Mucosa of gallbladder (tissue), 1 donor: ENCODE data around the gene LMCD1. TPM values are rescaled to one million over a fixed set of nuclear protein-coding genes. Genes with fewer than 3 reads are reported as not detected.

ENCODE experiments used
- DNase-seq: peaks from one replicate; pipeline ENCODE4 v3.0.0-alpha.2; 2020; ENCODE audit warnings: low spot score
- total RNA-seq: library from RNA; stranded (reverse); gene quantifications from one replicate; pipeline ENCODE4 v1.2.1, GENCODE V29; 2021
- donor health status: DM: no; HTN: no; CAD: no.

The LMCD1 gene
- total RNA-seq, 1 donor from 2014 or later = 77.9 TPM

DNA sequence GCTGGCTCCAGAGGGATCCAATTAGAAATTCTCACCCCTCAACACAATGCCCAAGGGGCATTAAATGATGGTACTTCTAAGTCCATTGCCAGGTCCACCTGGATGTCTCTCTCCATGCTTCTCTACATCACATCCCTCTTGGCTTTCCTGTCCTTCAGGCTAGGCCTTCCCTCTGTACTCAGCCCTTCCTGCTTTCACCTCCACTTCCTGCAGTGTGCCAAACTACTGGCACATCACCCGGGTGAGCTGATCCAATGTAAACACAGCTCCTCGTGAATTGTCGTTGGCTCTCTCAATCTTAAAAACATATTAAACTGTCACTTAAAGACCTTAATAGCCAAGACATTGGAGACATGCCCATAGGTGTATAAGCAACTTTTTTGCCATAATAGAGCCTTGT lies 4.0 kb downstream of the LMCD1 start:
- DNase-seq = peak; percentile 66

DNA sequence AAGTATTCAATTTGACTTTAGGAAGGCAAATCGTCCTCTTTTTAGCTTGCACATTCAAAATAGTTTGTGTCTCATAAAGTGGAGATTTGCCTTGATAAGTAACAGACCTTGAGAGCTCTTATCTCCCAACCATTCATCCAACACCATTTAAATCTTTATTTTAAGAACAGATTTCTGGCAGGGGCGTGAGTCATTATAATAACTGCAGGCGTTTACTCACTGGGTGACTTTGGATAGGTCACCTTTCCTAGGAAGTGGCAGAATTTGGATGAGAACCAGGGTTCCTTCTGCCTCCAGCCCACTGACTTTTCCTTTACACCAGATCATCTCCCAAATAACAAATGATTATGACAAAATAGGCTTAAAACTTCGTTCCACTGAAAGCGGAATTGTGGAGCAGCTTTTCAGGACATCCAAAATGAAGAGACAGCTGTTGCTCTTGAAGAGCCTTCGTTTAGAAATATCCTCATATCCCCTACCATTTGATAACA lies 5.0 kb downstream of the LMCD1 start:
- no peak for DNase-seq

DNA sequence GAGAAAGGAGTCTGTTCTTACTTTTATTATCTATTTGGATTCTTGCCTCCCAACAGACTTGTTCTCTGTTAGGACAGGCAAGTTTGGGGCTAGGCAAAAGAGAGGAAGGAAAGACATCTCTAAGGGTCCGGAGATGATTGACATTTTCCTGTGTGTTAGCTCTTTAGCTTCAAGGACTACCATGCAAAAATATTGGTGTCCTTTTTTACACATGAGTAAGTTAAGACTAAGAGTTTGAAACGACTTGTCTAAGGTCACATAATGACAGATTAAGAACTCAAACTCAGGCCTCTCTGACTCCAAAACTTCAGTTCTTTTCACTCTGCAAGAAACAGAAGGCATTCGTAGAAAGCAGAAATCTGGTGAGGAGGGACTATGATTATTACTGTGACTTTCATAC lies 5.9 kb downstream of the LMCD1 start:
- DNase-seq = no peak

DNA sequence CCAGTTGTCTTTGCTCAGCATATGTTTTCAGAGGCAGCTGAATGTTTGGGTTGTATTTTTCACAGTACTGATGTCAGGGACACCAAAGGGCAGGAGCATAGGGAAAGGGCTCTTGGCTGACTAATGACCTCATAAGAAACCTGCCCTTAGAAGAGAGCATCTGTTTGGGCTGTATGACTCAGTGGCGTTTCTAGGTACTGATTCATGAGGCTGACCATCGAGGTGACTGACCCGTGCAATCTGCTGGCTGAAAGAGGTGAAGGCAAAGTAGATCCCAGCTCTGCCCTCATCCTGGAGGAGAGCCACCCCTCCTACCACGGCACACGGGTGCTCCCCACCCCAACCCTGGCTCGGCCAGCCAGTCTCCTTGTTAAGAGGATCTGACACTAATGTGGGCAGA lies 8.3 kb downstream of the LMCD1 start:
- DNase-seq = no peak

DNA sequence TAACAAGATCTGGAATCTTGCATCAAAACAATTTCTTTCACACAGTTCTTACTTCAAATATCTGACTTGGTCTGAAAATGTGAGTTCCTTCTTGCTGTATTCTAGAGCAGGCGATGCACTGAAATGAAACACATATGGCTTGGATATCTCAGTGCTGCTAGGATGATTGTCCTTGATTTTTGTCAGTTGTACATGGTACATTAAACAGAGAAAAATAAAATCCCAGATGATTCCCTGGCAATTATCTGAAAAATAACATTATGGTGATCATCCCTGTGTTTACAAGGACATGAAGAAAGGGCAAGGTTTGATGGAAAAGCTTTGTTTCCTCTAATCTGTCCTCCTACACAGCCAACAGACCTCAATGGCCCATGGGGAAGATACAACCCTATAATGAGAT lies 10.6 kb downstream of the LMCD1 start:
- DNase-seq = no peak

DNA sequence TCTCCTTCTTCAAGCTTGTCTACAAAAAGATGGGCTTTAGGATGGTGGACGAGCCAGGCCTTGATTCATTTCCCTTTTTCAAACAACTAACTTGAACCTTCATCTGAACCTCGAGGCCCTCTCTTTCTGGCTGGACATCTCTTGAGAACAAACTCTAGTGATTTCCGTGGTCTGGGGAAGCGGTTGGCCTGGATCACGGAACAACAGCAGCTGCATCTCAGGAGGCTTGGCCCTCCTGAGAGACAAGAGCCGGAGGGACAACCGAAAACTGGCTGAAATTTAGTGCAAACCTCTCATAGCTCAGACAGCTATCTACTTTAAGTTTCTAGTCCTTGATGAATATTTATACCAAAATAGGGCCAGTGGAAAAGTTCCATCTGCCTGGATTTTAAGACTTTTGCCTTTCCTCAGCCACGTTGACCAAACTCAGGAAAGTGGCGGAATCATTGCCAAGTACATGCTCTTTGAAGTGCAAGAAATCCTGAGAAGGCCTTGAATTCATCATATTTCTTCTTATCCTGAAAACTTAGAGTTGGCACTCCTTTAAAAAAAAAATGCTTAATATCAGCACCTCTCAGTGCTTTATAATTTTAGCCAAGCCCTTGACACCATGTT lies 14.5 kb downstream of the LMCD1 start:
- no peak for DNase-seq

DNA sequence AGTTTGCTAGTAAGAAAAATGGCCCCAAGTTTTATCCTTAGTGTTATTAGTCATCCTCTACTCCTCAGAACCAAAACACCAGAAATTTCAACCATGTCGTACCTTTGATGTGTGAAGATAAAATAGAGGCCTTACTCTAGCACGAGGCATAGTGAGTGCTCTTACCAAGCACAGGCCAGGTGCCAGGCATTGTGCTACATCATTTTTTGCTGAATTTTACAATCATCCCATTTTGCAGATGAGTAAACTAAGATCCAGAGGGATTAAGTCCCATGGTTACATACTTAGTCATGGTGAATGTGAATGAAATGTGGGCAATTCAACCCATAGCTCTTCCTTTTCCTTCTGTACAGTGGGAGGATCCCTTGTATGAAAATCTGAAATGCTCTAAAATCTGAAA lies 15.2 kb downstream of the LMCD1 start:
- DNase-seq = no peak

DNA sequence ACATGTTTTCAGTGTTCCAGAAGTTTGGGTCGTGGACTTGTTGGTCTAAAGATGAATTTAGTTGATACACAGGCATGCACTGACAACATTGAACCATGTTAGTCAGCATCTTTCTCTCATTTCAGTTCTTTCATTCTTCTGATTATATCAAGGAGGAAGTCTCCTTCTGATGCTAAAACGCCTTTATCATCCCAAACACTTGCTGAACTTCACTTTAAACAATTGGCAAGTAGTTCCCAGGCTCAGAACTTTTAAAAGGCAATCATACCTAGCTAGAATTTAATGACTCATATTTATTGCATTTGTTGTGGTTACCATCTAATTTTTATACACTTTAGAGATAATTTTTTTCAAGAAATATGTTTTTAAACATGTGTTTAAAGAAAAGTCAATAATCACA lies 15.9 kb downstream of the LMCD1 start:
- no peak for DNase-seq

DNA sequence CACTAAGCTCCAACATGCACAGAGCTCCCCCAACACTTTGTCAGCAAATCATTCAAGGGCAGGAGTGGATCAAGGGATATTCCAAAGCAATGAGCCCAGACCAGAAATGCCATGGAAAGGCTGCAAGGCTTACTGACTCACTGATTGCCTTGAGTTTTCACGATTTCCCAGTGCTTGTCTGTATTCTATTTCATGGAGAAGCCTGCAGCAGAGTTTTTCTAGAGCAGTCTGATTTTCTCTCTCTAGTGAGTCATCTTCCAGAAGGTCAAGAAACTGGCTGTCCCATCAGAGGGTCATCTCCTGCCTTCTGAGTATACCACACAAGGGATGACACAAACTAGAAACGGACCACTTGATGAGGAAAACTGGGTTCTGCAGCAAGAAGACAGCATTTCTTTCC lies 16.5 kb downstream of the LMCD1 start:
- no peak for DNase-seq

DNA sequence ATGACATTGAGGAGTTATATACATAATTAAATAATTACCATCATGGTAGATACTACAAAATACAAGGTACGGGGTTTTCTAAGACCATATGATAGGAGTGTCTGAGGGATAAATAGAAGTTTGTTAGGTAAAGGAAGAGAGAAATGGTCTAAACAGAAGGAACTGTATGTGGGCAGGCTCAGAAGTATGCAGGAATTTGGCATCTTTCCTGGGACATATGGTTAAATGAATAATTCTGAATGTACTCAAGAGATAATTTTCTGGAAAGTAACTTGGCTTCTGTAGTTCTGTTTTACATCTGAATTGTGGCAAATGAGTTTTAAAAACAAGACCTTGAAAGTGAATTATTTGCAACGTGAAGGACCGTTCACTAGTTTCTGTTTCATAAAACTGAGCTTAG lies 17.5 kb downstream of the LMCD1 start:
- DNase-seq = no peak

DNA sequence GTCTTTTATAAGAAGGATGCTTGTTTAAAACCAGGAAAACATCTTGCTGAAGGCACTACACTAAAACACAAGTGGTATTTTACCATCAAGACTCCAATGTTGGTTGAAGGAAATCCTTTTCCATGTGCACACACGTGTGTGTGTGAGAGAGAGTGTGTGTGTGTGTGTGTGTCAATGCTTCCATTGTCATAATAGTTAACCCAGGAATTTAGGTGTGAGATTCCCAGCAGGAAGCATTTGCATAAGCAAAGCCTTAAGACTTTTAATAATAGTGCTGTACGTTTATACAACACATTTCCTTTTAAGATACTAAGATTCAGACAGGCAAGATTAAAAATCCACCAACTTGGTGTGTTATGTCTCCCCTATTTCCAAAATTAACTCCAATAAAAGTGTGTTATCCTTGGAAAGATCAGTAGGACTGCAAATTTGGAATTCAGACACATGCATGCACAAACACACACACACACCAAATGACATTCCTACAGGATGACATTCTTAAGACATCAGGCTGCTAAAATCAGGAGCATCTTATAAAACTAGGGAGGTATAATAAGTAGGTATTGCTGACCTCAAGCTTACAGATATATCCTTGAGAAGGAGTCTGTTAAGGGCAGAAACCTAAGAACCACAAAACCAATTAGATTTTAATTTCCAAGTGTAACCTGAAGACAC lies 18.3 kb downstream of the LMCD1 start:
- no peak for DNase-seq

DNA sequence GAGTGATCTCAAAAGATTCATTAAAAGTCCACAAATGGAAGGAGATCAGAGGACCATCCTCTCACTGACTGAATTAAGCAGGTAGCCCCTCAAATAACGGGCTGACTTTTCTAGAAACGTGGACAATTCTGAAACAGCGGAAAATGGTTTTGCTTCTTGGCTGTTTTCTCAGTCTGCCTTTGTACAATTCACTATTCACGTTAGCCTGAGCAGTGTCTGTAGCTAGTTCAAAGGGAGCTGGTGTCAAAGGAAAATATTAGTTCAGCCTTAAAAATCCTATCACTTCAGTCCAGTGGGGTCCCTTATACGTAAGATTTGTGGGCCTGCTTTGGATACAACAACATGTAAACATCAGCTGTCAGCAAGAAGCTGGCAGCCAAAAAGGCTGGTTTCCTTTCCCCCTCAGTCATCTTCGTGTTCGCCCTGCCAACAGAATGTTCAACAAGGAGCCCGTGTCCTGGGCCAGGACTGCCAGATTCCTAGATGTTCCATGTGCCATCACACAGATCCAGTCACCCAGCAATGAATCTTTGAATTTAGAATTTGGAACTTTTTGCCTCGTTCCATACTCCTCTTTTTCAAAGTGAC lies 19.3 kb downstream of the LMCD1 start:
- DNase-seq = no peak

DNA sequence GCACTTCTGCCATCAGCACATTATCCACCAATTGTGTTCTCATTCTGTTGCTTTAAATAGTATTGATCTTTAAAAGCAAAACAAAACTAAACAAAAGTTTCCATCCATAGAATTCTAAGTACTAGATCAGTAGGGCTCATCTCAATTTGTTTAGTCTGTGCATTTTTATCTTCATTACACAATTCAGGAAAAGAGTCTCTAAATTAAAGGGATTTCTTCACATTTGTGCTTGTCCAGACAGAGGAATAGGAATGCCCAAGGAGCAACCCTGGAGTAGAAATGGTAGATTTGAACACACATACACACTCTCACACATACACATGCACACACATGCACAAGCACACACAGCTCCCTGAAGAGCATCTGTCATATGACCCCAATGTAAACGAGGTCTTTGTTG lies 21.4 kb downstream of the LMCD1 start:
- DNase-seq = no peak

DNA sequence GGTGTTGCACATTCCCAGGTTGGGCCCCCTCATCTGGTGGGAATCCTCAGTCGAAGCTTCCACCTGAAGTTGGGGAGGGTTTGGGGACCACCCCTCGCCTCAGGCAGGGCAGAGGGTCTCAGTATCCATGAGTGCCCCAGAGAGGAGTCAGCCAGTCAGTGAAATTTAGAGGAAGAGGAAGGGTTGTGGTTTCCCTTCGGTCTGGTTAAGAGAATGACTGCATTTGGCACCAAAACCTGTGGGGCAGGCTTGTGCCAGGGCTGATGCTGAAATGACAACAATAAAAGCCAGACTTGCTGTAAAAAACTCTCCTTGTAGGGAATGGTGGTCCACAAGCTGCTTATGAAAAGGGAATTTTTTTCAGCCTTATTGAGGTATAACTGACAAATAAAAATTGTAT lies 22.6 kb downstream of the LMCD1 start:
- DNase-seq = no peak

DNA sequence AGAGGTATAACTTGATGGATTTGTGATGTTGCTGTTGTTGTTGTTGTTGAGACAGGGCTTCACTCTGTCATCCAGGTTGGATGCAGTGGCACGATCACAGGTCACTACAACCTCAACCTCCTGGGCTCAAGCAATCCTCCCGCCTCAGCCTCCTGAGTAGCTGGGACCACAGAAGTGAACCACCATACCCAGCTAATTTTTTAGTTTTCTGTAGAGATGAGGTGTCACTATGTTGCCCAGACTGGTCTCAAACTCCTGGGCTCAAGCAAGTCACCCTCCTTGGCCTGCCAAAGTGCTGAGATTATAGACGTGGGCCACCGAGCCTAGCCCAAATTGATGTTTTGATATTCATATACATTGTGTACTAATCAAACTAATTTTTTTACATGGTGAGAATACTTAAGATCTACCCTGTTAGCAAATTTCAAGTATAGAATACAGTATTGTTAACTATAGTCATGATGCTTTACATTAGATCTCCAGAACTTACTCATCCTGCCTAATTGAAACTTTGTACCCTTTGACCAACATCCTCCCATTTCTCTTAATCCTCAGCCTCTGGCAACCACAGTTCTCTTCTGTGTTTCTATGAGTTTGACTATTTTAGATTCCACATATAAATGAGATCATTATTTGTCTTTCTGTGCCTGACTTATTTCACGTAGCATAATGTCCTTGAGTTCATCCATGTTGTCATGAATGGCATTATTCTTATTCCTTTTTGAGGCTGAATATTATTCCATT lies 23.2 kb downstream of the LMCD1 start:
- DNase-seq = no peak

DNA sequence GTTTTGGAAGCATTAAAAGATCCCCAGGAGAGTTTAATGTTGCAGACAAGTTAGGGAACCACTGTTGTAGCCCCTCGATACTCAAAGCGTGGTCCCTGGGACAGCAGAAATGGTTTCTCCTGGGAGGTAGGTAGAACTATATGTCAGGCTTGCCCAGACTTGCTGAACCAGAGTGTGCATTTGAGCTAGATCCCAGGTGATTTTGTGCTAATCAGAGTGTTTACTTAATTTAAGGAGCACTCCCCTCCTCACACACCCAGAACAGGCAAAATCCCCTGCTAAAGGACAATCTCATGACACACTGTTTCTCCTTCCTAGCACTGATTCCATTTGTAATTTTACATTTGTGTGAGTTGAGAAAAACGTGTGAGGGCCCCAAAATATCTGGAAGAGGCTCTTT lies 24.3 kb downstream of the LMCD1 start:
- no peak for DNase-seq

DNA sequence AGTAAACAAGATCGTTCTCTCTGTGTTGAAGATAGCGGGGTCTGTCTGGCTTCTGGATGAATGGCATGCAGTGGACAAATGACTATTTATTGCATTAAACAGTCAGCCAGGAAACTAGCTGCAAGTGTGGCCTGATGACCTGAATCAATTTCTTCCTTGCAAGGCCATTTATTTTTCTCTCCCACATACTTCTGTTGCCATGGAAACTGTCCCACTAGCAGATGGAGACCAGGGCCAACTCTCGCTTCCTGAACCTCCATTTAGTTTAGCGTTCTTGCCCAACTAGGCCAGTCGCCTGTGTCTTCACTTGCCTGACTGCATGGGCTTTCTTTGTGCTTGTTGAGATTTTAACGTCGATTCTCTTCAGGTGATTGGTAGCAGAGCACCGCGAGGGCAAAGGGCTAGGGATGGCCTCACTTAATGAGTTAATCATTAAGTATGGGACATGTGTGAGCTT lies 27.6 kb downstream of the LMCD1 start:
- DNase-seq = peak; percentile 50

DNA sequence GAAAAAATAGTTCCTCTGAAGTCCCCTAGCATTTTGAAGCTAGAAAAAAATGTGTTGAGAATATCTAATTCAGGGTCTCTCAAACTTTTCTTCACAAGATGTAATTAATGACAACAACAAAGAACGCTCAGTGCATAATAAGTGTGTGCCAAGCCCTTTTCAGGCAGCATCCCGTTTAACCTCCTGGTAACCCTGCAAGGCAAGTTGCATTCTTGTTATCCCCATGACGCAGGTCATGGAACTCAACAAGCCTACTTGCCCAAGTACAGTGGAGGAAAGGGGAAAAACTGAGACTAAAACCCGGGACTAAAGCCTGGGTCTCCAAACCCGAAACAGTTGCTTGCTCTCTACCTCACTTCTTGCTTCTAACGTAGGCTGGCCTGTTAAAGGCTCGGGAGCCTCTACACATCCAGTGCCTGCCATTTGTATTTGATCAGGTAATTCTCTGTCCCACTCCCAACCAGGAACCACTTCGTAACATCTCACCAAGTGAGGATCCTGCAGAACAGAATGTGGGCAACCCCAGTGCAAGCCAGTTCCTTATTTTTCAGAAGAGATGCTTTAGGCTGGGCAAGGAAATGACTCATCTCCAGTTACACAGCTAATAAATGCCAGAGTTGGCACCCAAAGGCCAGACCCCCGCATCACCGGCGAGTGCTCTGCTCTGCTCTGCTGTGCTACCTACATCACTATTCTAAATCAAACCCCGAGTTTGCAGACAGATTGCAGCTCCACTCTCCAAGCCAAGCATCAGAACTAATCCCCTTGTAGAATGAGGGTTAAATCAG lies 28.3 kb downstream of the LMCD1 start:
- no peak for DNase-seq

DNA sequence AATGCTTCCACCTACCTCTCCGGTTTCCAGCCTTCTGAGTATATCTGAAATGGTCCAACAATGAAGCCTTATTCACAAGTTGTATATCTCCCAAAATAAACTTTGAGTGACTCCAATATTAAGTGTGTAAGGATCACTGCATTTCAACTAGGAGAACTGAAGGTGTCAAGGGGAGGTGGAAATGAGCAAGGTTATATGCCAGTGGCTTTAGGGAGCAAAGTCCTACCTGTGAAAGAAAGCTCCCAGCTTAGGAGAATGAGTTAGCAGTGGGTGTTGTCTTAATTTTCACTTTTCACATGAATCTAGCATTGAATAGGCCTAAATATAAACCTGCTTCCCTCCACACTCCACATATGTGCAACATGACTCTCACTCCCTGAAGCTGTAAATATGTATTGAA lies 29.0 kb downstream of the LMCD1 start:
- no peak for DNase-seq

DNA sequence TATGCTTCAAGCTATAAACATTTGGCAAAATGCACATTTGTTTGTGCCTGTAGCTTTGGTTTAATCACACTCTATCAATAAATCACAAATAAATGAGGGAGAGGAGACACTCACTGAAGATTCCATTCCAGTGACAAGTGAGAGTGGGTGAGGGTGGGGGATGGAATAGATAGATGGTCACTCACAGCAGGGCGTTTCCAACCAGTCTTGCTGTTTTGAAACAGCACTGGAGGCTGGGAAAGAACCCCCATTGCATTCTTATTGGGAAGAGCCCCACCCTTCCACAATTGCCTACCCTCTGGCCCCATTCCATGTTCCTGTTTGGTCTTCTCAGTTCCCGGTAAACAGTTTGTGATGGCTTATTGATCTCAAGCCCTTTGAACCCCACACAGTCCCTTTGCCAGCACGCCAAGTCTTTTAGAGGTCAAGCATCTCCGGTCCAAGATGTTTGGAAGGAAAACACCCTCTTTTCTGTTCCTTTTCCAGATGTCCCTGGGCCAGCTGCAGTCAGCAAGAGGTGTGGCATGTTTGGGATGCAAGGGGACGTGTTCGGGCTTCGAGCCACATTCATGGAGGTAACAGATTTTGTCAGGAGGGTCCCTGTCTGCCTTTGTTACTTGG lies 30.7 kb downstream of the LMCD1 start:
- peak; percentile 34 for DNase-seq
